Measurements from ENCODE around the gene ADAT3. TPM values are rescaled to one million over a fixed set of nuclear protein-coding genes. Genes with fewer than 3 reads are reported as not detected.

ADAT3 gene
- total and polyA plus RNA-seq, 2 of the 4 experiments (the other 2 are of a cell fraction), result 0.36 to 2.8 TPM

DNA sequence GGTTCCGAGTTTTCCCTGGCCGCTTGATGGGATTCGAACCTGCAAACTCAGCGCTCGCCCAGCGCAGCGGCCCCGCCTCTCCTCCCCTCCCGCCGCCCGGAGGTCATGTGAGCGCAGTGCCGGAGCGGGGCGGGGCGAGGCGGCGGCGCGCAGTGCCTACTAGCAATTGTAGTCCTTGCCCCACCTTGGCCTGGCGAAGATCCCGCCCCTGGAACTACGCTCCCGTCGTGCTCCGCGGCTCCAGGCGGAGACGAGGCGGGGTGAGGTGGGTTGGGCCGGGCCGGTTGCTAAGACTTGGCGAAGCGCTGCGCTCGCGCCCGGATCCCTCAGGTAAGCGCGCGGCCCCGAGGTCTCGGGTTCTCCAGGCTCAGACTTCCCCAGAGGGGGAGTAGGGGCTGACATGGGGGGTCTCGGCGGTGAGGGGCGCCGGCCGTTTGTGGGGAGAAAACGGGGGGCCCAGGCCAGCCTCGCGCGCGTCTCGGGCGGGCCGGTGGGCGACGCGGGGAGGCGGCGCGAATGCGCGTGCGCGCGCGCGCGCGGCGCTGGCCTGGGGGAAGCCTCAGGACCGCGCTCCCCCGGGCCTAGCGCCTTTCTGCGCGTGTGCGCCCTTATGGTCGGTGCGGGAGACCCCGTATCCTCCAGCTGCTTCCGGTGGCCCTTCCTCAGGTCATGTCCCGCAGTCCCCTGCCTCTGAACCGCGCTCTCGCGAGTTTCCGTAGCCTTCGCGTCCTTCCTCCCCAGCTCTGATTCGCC, at the start of gene ADAT3, which contains the start of gene SCAMP4 (continued):
- TF ChIP-seq, protein P1, sequence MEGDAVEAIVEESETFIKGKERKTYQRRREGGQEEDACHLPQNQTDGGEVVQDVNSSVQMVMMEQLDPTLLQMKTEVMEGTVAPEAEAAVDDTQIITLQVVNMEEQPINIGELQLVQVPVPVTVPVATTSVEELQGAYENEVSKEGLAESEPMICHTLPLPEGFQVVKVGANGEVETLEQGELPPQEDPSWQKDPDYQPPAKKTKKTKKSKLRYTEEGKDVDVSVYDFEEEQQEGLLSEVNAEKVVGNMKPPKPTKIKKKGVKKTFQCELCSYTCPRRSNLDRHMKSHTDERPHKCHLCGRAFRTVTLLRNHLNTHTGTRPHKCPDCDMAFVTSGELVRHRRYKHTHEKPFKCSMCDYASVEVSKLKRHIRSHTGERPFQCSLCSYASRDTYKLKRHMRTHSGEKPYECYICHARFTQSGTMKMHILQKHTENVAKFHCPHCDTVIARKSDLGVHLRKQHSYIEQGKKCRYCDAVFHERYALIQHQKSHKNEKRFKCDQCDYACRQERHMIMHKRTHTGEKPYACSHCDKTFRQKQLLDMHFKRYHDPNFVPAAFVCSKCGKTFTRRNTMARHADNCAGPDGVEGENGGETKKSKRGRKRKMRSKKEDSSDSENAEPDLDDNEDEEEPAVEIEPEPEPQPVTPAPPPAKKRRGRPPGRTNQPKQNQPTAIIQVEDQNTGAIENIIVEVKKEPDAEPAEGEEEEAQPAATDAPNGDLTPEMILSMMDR (conservative IDR thresholded peaks at IDR 0.05; ENCODE audit: low read depth, low read length), result no peak
- TF ChIP-seq, protein P2, sequence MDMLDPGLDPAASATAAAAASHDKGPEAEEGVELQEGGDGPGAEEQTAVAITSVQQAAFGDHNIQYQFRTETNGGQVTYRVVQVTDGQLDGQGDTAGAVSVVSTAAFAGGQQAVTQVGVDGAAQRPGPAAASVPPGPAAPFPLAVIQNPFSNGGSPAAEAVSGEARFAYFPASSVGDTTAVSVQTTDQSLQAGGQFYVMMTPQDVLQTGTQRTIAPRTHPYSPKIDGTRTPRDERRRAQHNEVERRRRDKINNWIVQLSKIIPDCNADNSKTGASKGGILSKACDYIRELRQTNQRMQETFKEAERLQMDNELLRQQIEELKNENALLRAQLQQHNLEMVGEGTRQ (IDR thresholded peaks at IDR 0.05; ENCODE audit: low read depth, low read length), result peak; percentile 92
- no peak for TF ChIP-seq CEBPB (IDR thresholded peaks at IDR 0.05; ENCODE audit: low read depth, low read length)

Measured in IMR-90 (cell line).